HepG2 (cell line): ENCODE results near the gene PIM1. TPM values are rescaled to one million over a fixed set of nuclear protein-coding genes. Genes with fewer than 3 reads are reported as not detected.

Experiments used
- DZIP1 ChIP-seq: sonication (generic); formaldehyde crosslinking; IDR thresholded peaks from 2 replicates; pipeline ENCODE4 v1.5.0; 2020; ENCODE audit warnings: mild to moderate bottlenecking, missing genetic modification reagents
- GATAD2A ChIP-seq: IDR thresholded peaks from 2 replicates; pipeline ENCODE4 v1.6.1; 2016
- HMGA1 ChIP-seq: sonication (generic); formaldehyde crosslinking; conservative IDR thresholded peaks from 2 replicates; pipeline ENCODE4 v1.4.0; 2020; ENCODE audit warnings: missing genetic modification reagents
- KDM5A ChIP-seq: fragments of 200-600 bp; sonication (generic); IDR thresholded peaks from 2 replicates; pipeline ENCODE4 v1.7.0; 2018; ENCODE audit warnings: antibody characterized with exemption, mild to moderate bottlenecking, low read length, borderline replicate concordance
- SETDB1 ChIP-seq: sonication (generic); formaldehyde crosslinking; IDR thresholded peaks from 2 replicates; pipeline ENCODE4 v1.5.1; 2020; ENCODE audit warnings: missing genetic modification reagents, mild to moderate bottlenecking, borderline replicate concordance
- SIN3B ChIP-seq: fragments of 150-350 bp; IDR thresholded peaks from 2 replicates; pipeline ENCODE4 v1.6.1; 2014; ENCODE audit warnings: low read length
- SKIL ChIP-seq: sonication (generic); formaldehyde crosslinking; IDR thresholded peaks from 2 replicates; pipeline ENCODE4 v1.8.0; 2022; ENCODE audit warnings: missing genetic modification reagents, mild to moderate bottlenecking, moderate library complexity, borderline replicate concordance
- SMARCE1 ChIP-seq: fragments of 450-650 bp; IDR thresholded peaks from 2 replicates; pipeline ENCODE4 v1.6.1; 2017; ENCODE audit warnings: borderline replicate concordance
- ZFP41 ChIP-seq: sonication (generic); formaldehyde crosslinking; IDR thresholded peaks from 2 replicates; pipeline ENCODE4 v1.4.0; 2020; ENCODE audit warnings: mild to moderate bottlenecking, missing genetic modification reagents, borderline replicate concordance
- ZNF17 ChIP-seq: sonication (generic); formaldehyde crosslinking; IDR thresholded peaks from 2 replicates; pipeline ENCODE4 v1.5.0; 2020; ENCODE audit warnings: mild to moderate bottlenecking, missing genetic modification reagents
- ZNF234 ChIP-seq: sonication (generic); formaldehyde crosslinking; conservative IDR thresholded peaks from 2 replicates; pipeline ENCODE4 v1.5.1; 2020; ENCODE audit warnings: mild to moderate bottlenecking, missing genetic modification reagents
- ZNF235 ChIP-seq: sonication (generic); formaldehyde crosslinking; IDR thresholded peaks from 2 replicates; pipeline ENCODE4 v1.8.1; 2023; ENCODE audit warnings: mild to moderate bottlenecking, missing genetic modification reagents, borderline replicate concordance
- ZNF343 ChIP-seq: sonication (generic); formaldehyde crosslinking; IDR thresholded peaks from 2 replicates; pipeline ENCODE4 v1.4.0; 2020; ENCODE audit warnings: mild to moderate bottlenecking, missing genetic modification reagents
- ZNF431 ChIP-seq: sonication (generic); formaldehyde crosslinking; IDR thresholded peaks from 2 replicates; pipeline ENCODE4 v1.9.0; 2022; ENCODE audit warnings: missing genetic modification reagents, low read depth, mild to moderate bottlenecking, borderline replicate concordance
- ZNF598 ChIP-seq: sonication (generic); formaldehyde crosslinking; IDR thresholded peaks from 2 replicates; pipeline ENCODE4 v1.5.1; 2020; ENCODE audit warnings: mild to moderate bottlenecking, missing genetic modification reagents, borderline replicate concordance
- ZNF703 ChIP-seq: sonication (generic); formaldehyde crosslinking; IDR thresholded peaks from 2 replicates; pipeline ENCODE4 v1.5.1; 2020; ENCODE audit warnings: missing genetic modification reagents, mild to moderate bottlenecking, moderate library complexity, borderline replicate concordance
- polyA plus RNA-seq, 8 experiments: library from polyadenylated mRNA; depleted of rRNA in 3 of 8; stranded (reverse) in 7 of 8; unstranded in 1 of 8; fragments of >200 nt; fragmentation: Illumina TruSeq in 4 of 8; extraction: Trizol in 4 of 8; gene quantifications; 2 replicates each; pipeline versions ENCODE4 v1.2.1 to v1.2.3, GENCODE V29; 2011 to 2016; ENCODE audit warnings: low read depth in 4 of 8, missing spikeins in 1 of 8, mixed read lengths in 1 of 8; ENCODE audit not compliant: insufficient read depth in 1 of 8
- total RNA-seq, 5 experiments: library from RNA; depleted of rRNA; stranded (reverse); fragments of >200 nt; fragmentation: Illumina TruSeq; extraction: Trizol; gene quantifications; 2 replicates each; pipeline ENCODE4 v1.2.3, GENCODE V29; 2016; ENCODE audit warnings: low read depth in 1 of 5
- TF ChIP-seq, protein P1 (sequence below): sonication (generic); formaldehyde crosslinking; IDR thresholded peaks from 2 replicates; pipeline ENCODE4 v1.4.0; 2020; ENCODE audit warnings: missing genetic modification reagents, borderline replicate concordance
- TF ChIP-seq, protein P2 (sequence below): sonication (generic); formaldehyde crosslinking; IDR thresholded peaks from 2 replicates; pipeline ENCODE4 v1.4.0; 2020; ENCODE audit warnings: missing genetic modification reagents, low read depth, mild to moderate bottlenecking, borderline replicate concordance

The PIM1 gene
- total and polyA plus RNA-seq, 2 of the 13 experiments (the other 11 are each of a cell fraction or from before 2014, with no cell fraction given): 29.4 to 117 TPM

DNA sequence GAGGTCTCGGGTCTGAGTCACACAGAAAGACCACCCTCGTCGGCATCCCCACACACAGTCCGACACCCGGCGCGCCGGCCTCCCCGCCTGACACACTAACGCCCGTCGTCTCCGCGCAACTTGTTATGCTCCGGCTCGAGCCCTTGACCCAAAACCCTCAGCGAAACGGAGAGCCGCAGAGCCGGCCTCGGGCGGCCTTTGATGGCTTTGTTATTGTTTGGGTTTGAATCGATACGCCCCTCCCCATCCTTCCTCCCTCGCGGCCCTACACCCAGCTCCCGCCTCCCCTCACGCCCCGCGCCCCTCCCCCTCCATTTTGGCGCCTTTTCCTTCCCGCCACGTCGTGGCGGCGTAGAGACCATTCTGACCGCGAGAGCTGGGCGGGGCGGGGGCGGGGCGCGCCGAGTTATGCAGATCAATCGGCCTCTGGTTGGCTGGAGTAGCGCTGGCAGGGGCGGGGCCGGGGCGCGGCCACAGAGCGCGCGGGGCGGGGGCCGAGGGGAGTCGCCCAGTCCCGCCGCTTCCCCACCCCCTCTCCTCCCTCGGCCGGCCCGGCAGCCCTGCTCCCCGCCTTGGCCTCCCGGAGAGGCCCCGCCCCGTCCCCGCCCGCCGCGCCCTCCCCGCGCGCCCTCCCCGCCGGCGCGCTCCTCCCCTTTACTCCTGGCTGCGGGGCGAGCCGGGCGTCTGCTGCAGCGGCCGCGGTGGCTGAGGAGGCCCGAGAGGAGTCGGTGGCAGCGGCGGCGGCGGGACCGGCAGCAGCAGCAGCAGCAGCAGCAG is at the start of gene PIM1 (continued):
- TF ChIP-seq SKIL (CRISPR knock-in tag) (peak; percentile 97), SETDB1 (CRISPR knock-in tag) (no peak), ZFP41 (CRISPR knock-in tag) (no peak), GATAD2A (CRISPR knock-in tag) (peak; percentile 71), ZNF17 (CRISPR knock-in tag) (no peak; the same call in 1 of the 2 replicates), DZIP1 (no peak), ZNF431 (CRISPR knock-in tag) (no peak), HMGA1 (no peak), SIN3B (no peak), KDM5A (no peak), ZNF598 (0 out of 2 replicates have a peak, but pooled peaks have one; percentile 44), SMARCE1 (no peak), ZNF703 (CRISPR knock-in tag) (peak; percentile 74; the same call in 1 of the 2 replicates), ZNF234 (CRISPR knock-in tag) (no peak; the same call in 1 of the 2 replicates), ZNF343 (no peak), ZNF235 (CRISPR knock-in tag) (peak; percentile 42; the same call in 1 of the 2 replicates)
- TF ChIP-seq, protein P1, sequence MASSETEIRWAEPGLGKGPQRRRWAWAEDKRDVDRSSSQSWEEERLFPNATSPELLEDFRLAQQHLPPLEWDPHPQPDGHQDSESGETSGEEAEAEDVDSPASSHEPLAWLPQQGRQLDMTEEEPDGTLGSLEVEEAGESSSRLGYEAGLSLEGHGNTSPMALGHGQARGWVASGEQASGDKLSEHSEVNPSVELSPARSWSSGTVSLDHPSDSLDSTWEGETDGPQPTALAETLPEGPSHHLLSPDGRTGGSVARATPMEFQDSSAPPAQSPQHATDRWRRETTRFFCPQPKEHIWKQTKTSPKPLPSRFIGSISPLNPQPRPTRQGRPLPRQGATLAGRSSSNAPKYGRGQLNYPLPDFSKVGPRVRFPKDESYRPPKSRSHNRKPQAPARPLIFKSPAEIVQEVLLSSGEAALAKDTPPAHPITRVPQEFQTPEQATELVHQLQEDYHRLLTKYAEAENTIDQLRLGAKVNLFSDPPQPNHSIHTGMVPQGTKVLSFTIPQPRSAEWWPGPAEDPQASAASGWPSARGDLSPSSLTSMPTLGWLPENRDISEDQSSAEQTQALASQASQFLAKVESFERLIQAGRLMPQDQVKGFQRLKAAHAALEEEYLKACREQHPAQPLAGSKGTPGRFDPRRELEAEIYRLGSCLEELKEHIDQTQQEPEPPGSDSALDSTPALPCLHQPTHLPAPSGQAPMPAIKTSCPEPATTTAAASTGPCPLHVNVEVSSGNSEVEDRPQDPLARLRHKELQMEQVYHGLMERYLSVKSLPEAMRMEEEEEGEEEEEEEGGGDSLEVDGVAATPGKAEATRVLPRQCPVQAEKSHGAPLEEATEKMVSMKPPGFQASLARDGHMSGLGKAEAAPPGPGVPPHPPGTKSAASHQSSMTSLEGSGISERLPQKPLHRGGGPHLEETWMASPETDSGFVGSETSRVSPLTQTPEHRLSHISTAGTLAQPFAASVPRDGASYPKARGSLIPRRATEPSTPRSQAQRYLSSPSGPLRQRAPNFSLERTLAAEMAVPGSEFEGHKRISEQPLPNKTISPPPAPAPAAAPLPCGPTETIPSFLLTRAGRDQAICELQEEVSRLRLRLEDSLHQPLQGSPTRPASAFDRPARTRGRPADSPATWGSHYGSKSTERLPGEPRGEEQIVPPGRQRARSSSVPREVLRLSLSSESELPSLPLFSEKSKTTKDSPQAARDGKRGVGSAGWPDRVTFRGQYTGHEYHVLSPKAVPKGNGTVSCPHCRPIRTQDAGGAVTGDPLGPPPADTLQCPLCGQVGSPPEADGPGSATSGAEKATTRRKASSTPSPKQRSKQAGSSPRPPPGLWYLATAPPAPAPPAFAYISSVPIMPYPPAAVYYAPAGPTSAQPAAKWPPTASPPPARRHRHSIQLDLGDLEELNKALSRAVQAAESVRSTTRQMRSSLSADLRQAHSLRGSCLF: no peak
- TF ChIP-seq, protein P2, sequence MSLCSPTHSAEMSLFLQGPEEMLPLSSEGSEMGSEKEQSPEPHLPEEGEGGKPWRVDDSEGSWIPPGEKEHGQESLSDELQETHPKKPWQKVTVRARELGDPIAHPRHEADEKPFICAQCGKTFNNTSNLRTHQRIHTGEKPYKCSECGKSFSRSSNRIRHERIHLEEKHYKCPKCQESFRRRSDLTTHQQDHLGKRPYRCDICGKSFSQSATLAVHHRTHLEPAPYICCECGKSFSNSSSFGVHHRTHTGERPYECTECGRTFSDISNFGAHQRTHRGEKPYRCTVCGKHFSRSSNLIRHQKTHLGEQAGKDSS (CRISPR knock-in tag): peak; percentile 26
